Coronary artery (tissue), 2 donors: Measurements from ENCODE around the gene SCGB3A1.

ENCODE experiments used
- DNase-seq: peaks from one replicate; pipeline ENCODE4 v3.0.0-alpha.2; 2017; ENCODE audit warnings: low spot score
- H3K27ac ChIP-seq, 2 donors: fragments of 200-600 bp; sonication (generic); one replicate each; pipeline ENCODE4 v1.5.1; 2016 to 2019
- H3K4me3 ChIP-seq: fragments of 200-600 bp; sonication (generic); 2 replicates; pipeline ENCODE4 v1.5.1; 2016; ENCODE audit warnings: mild to moderate bottlenecking, moderate library complexity
- CTCF ChIP-seq: fragments of 200-600 bp; sonication (generic); IDR thresholded peaks from one replicate; pipeline ENCODE4 v1.5.1; 2019; ENCODE audit warnings: antibody characterized with exemption

SCGB3A1 gene

DNA sequence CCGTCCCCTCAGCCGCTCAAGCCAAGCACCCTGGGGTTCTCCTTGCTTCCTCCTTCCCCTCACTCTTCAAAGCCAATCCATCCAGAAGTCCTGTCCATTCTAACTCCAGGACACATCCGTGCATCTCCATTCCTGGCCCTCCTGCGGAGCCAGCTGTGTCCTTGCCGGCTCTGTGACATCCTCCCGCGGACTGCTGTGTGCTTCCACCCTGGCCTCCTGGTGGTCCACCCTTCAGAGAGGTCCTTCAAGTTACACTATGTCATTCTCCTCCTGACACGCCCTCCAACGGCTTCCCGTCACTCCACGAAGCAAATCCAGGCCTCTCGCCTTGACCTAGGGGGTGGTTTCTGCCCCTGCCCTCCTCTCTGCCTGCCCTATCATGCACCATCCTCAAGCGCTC is 13.0 kb upstream of the SCGB3A1 start:
- H3K4me3 ChIP-seq, result no peak overlapping the region
- no peak overlapping the region for H3K27ac ChIP-seq
- no peak for TF ChIP-seq CTCF
- DNase-seq, result no peak

- H3K27ac ChIP-seq, result no peak overlapping the region
- no peak for DNase-seq
- H3K4me3 ChIP-seq, result no peak overlapping the region
- TF ChIP-seq CTCF, result no peak
Observed at GRCh38 chr5:180603076-180603594, 11.8 kb upstream of the SCGB3A1 start.

DNA sequence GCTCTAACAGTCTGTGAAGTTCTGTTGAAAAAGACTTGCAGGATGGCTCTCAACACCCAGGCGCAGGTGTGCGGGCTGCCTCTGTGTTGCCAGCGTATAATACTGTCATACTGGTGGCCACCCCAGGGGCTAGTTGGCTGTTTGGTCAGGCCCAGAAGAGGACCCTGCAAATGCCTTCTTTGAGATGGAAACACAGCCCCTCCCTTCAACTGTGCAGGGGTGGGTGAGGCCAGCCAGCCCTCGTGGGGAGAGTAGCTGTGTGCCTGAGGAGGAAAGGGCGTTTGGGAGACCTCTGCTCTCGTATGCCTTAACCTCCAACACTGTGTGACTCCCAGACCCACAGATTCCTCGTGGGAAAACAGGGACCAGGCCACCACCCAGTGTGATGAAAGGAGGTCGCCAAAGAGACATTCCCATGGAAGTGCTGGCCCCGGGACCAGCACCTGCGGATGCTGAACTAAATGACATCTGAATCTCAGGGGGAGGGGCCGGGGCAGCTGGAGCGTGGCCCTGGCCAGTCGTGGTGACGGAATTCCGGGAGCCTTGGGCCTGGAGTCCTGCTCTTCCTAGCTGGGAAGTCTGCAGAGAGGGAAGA is 11.3 kb upstream of the SCGB3A1 start:
- no peak overlapping the region for H3K27ac ChIP-seq
- TF ChIP-seq CTCF, result no peak
- no peak overlapping the region for H3K4me3 ChIP-seq
- DNase-seq, result no peak

GRCh38 chr5:180601591-180602480 is 10.5 kb upstream of the SCGB3A1 start:
- no peak for TF ChIP-seq CTCF
- H3K4me3 ChIP-seq, result no peak overlapping the region
- no peak overlapping the region for H3K27ac ChIP-seq
- DNase-seq, result peak; percentile 58

DNA sequence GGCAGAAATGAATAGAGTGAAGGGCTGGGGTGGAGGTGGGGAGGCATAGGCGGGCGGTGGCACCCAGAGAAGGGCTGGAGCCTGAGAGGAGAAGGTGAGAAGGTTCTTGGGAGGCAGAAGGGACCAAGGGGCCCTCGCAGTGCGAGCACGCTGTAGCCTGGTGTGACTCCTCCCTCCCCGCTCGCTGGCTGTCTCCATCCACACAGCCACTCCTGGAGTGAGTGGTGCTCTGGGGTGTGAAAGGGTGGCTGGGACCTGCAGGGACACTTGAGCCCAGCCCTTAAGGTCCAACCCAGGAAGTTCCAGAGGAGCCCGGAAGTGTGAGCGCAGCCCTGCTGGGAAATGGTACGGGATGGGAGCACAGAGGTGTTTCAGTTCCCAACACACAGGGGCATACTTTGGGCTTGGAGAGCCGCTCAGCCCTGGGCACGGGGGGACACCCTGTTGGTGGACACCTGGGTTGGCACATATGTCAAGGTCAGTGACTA is 9.3 kb upstream of the SCGB3A1 start:
- peak; percentile 53 for DNase-seq
- TF ChIP-seq CTCF, result no peak
- H3K4me3 ChIP-seq, result no peak overlapping the region
- no peak overlapping the region for H3K27ac ChIP-seq

DNA sequence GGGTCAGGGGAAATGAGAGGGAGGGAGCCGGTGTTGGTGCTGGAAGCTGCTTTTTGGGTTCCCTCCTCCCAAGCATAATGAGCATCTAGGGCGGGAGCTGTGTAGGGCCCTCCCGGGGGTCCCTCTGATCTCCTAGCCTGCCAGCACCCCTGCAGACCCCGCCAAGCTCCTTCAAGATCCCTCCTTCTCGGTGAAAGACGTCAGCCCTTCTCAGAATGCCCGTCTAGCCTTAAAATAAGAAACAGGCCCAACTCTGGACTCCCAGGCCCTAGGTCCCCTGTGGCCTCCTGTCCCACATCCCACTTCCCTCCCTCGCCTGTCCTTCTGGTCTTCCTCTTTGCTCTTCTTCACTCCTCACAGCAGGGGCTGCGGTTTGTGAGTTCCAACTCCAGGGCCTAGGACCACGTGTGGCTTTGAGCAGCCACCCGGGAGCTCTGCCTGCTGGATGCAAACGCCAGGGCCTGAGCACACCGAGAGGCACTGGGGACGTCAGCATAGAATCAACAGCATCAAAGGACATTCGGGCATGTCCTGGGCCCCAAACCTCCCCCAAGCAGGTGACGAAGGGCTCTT is 8.8 kb upstream of the SCGB3A1 start:
- no peak for TF ChIP-seq CTCF
- DNase-seq, result no peak
- H3K27ac ChIP-seq, result no peak overlapping the region
- no peak overlapping the region for H3K4me3 ChIP-seq
